ENCODE measurements around the gene PEAR1. TPM values are rescaled to one million over a fixed set of nuclear protein-coding genes. Genes with fewer than 3 reads are reported as not detected.
A peak's percentile ranks its signal among the peaks of the same experiment; 100 is the strongest.

The PEAR1 gene
- total RNA-seq, 1 donor = 17.0 TPM

DNA sequence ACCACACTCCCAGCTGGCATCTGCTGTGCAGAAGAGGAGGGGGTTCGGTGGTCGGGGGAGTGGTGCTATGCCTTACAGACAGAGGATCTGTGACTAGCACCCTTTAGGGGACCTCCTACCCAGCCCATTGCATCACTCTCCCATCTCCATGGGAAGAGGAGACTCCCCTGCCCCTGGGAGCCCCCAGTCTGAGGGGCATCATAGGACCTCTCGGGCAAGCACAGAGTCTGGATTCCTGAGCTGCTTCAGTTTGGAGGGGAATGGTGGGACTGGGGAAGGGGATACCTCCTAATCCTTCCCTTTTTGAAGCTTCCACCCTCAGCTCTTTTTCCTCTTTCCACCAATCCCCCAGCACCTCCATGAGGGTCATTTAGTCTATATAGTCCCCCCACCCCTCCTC lies 36.0 kb upstream of the PEAR1 start:
- H2AFZ ChIP-seq (ENCODE audit: low read length) = no peak overlapping the region
- no peaks in the 10 kb centered on the region for H4K20me1 ChIP-seq (ENCODE audit: insufficient read depth, low read length)
- H3K79me2 ChIP-seq (ENCODE audit: insufficient read depth, low read length) = no peaks in the 10 kb centered on the region
- H3K27ac ChIP-seq (ENCODE audit: low read depth, low read length) = no peak overlapping the region
- TF ChIP-seq, protein P1, sequence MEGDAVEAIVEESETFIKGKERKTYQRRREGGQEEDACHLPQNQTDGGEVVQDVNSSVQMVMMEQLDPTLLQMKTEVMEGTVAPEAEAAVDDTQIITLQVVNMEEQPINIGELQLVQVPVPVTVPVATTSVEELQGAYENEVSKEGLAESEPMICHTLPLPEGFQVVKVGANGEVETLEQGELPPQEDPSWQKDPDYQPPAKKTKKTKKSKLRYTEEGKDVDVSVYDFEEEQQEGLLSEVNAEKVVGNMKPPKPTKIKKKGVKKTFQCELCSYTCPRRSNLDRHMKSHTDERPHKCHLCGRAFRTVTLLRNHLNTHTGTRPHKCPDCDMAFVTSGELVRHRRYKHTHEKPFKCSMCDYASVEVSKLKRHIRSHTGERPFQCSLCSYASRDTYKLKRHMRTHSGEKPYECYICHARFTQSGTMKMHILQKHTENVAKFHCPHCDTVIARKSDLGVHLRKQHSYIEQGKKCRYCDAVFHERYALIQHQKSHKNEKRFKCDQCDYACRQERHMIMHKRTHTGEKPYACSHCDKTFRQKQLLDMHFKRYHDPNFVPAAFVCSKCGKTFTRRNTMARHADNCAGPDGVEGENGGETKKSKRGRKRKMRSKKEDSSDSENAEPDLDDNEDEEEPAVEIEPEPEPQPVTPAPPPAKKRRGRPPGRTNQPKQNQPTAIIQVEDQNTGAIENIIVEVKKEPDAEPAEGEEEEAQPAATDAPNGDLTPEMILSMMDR (IDR thresholded peaks at IDR 0.05; ENCODE audit: extremely low read depth, low read depth, low read length) = no peak
- H3K36me3 ChIP-seq (ENCODE audit: insufficient read depth, low read length) = no peaks in the 10 kb centered on the region
- H3K27me3 ChIP-seq (ENCODE audit: insufficient read depth, low read length) = peaks cover 61% of the 10 kb centered on the region
- peaks cover 14% of the 10 kb centered on the region for H3K4me1 ChIP-seq (ENCODE audit: insufficient read depth, low read length)
- no peaks in the 10 kb centered on the region for H3K9me3 ChIP-seq (ENCODE audit: low read depth, low read length)
- peak; percentile 68 for DNase-seq (ENCODE audit: insufficient read length, low spot score, missing footprints)
- no peak overlapping the region for H3K4me2 ChIP-seq (ENCODE audit: insufficient read depth, low read length)
- H3K4me3 ChIP-seq (ENCODE audit: insufficient read depth, low read length) = no peak overlapping the region

DNA sequence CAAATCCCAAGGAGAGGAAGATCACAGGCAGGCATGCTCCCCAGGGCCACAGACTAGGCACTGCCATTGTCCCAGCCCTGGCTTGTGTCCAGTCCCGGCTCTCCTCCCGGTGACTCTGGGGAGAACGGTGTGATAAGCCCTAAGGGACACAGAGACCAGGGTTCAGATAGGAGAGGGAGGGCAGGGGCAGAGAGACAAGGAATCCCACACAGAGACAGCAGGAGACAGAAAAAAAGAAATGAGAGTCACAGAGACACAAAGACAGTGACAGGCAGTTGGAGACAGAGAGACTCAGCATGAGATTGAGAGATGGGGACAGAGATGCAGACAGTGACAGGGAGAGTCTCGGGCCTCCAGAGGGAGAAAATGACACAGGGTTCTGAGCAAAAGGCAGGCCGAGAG lies 35.0 kb upstream of the PEAR1 start:
- no peaks in the 10 kb centered on the region for H3K79me2 ChIP-seq (ENCODE audit: insufficient read depth, low read length)
- no peak overlapping the region for H3K27ac ChIP-seq (ENCODE audit: low read depth, low read length)
- H3K4me1 ChIP-seq (ENCODE audit: insufficient read depth, low read length) = peaks cover 14% of the 10 kb centered on the region
- H4K20me1 ChIP-seq (ENCODE audit: insufficient read depth, low read length) = no peaks in the 10 kb centered on the region
- no peaks in the 10 kb centered on the region for H3K9me3 ChIP-seq (ENCODE audit: low read depth, low read length)
- no peak for DNase-seq (ENCODE audit: insufficient read length, low spot score, missing footprints)
- no peaks in the 10 kb centered on the region for H3K36me3 ChIP-seq (ENCODE audit: insufficient read depth, low read length)
- no peak overlapping the region for H2AFZ ChIP-seq (ENCODE audit: low read length)
- H3K27me3 ChIP-seq (ENCODE audit: insufficient read depth, low read length) = peaks cover 67% of the 10 kb centered on the region
- H3K4me3 ChIP-seq (ENCODE audit: insufficient read depth, low read length) = peak overlapping the region; percentile 29
- peak overlapping the region; percentile 81 for H3K4me2 ChIP-seq (ENCODE audit: insufficient read depth, low read length)
- TF ChIP-seq, protein P1 (IDR thresholded peaks at IDR 0.05; ENCODE audit: extremely low read depth, low read depth, low read length) = no peak

DNA sequence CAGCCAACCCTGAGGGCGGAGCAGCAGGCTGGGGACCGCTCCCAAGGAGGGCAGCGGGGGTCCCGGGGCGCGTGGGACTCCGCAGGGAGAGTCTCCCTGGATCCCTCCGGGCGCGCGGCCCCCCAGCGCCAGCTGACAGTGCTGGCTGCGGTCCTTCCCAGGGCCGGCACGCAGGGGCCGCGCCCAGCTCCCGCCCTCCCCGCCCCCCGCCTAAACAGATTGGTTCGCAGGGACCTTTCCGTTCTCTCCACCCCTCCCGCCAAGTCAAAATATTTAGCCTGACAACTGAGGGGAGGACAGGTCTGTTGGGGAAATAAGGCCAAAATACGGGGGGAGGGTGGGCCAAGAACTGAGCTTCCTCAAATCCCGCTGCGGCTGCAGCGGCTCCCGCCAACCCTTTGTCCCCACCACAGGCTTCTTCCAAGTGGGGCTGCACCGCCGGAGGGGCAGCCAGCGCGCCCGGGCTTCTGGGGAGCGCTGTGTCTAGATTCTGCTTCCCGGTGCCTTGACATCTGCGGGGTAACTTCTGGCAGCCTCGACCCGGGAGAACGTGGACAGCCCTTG lies 34.5 kb upstream of the PEAR1 start, which contains the start of gene INSRR:
Gene INSRR, minus strand, starts transcription at position 159 of the 564 bp plus-strand sequence. CDS start 496 bp downstream, outside the sequence.
- H3K36me3 ChIP-seq (ENCODE audit: insufficient read depth, low read length) = no peaks in the 10 kb centered on the region
- no peaks in the 10 kb centered on the region for H3K79me2 ChIP-seq (ENCODE audit: insufficient read depth, low read length)
- H3K9me3 ChIP-seq (ENCODE audit: low read depth, low read length) = no peaks in the 10 kb centered on the region
- H4K20me1 ChIP-seq (ENCODE audit: insufficient read depth, low read length) = no peaks in the 10 kb centered on the region
- peaks cover 72% of the 10 kb centered on the region for H3K27me3 ChIP-seq (ENCODE audit: insufficient read depth, low read length)
- H3K4me3 ChIP-seq (ENCODE audit: insufficient read depth, low read length) = peak within 1 kb of the TSS; percentile 63
- H3K4me2 ChIP-seq (ENCODE audit: insufficient read depth, low read length) = peak within 1 kb of the TSS; percentile 81
- no peak within 1 kb of the TSS for H3K27ac ChIP-seq (ENCODE audit: low read depth, low read length)
- H2AFZ ChIP-seq (ENCODE audit: low read length) = peak within 1 kb of the TSS; percentile 82
- no peak for DNase-seq (ENCODE audit: insufficient read length, low spot score, missing footprints)
- TF ChIP-seq, protein P1 (IDR thresholded peaks at IDR 0.05; ENCODE audit: extremely low read depth, low read depth, low read length) = no peak
- H3K4me1 ChIP-seq (ENCODE audit: insufficient read depth, low read length) = peaks cover 14% of the 10 kb centered on the region

DNA sequence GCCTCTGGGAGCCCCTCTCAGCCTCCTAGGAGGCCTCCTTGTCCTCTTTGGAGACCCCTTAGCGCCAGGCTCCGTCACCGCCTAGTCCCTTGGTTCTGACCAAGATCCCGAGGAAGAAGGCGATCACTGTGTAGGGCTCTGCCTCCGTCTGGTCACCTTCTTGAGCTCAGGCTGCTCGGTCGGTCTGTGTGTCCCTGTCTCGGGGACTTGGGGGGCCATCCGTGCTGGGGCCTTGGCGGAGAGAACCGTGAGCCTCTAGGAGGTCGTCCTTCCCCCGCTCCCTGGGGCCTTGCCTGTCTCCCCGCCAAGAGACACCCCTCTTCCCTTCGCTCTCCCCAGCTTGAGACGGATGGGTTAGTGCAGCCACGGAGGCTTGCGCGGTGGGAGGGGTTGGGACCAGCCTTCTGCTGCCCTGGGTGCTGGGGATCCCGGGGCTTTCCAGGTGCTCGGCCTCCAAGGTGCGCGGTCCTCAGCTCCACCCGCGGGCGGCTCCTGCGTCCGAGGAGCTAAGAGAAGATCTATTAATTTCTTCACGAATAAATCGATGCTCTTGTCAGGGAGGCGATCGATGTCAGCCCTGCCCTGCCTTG lies 33.9 kb upstream of the PEAR1 start:
- TF ChIP-seq, protein P1 (IDR thresholded peaks at IDR 0.05; ENCODE audit: extremely low read depth, low read depth, low read length) = no peak
- peak; percentile 93 for DNase-seq (ENCODE audit: insufficient read length, low spot score, missing footprints)
- Histone ChIP-seq H3K4me3 (ENCODE audit: insufficient read depth, low read length) (peak overlapping the region; percentile 63), H3K27me3 (ENCODE audit: insufficient read depth, low read length) (peaks cover 69% of the 10 kb centered on the region), H3K36me3 (ENCODE audit: insufficient read depth, low read length) (no peaks in the 10 kb centered on the region), H4K20me1 (ENCODE audit: insufficient read depth, low read length) (no peaks in the 10 kb centered on the region), H3K27ac (ENCODE audit: low read depth, low read length) (no peak overlapping the region), H3K9me3 (ENCODE audit: low read depth, low read length) (no peaks in the 10 kb centered on the region), H2AFZ (ENCODE audit: low read length) (peak overlapping the region; percentile 82), H3K4me2 (ENCODE audit: insufficient read depth, low read length) (peak overlapping the region; percentile 81), H3K79me2 (ENCODE audit: insufficient read depth, low read length) (no peaks in the 10 kb centered on the region), H3K4me1 (ENCODE audit: insufficient read depth, low read length) (peaks cover 14% of the 10 kb centered on the region)

Data from osteoblast (primary cell).